PFSK-1 (cell line): ENCODE data around the gene CMTM2. TPM values are rescaled to one million over a fixed set of nuclear protein-coding genes. Genes with fewer than 3 reads are reported as not detected.

Experiments used
- FOXP2 ChIP-seq: optimal IDR thresholded peaks from 2 replicates; pipeline ENCODE3; 2011; ENCODE audit warnings: borderline replicate concordance, control low read depth, inconsistent platforms; ENCODE audit not compliant: insufficient read depth; ENCODE audit errors: extremely low read length, extremely low read depth
- POLR2AphosphoS5 ChIP-seq: IDR thresholded peaks from 2 replicates; pipeline ENCODE4 v1.6.1; 2012; ENCODE audit warnings: low read depth, mild to moderate bottlenecking, control low read depth, low read length, moderate library complexity
- REST ChIP-seq, 2 experiments: IDR thresholded peaks; 2 replicates each; pipeline versions ENCODE4 v1.6.1 to v1.8.0; 2011 to 2012; ENCODE audit warnings: low read depth in 2 of 2, low read length in 2 of 2, control low read depth in 1 of 2, inconsistent platforms in 1 of 2, mild to moderate bottlenecking in 1 of 2, moderate library complexity in 1 of 2; ENCODE audit not compliant: insufficient read depth in 1 of 2
- SIN3A ChIP-seq: IDR thresholded peaks from 2 replicates; pipeline ENCODE4 v1.6.1; 2012; ENCODE audit warnings: mild to moderate bottlenecking, low read length, moderate library complexity, borderline replicate concordance; ENCODE audit not compliant: insufficient read depth
- TAF1 ChIP-seq: IDR thresholded peaks from 2 replicates; pipeline ENCODE4 v1.6.1; 2012; ENCODE audit warnings: low read length, control low read depth, borderline replicate concordance; ENCODE audit not compliant: insufficient read depth
- polyA plus RNA-seq: library from polyadenylated mRNA; unstranded; fragments of >200 nt; gene quantifications from one replicate; pipeline ENCODE4 v1.2.1, GENCODE V29; 2012; ENCODE audit warnings: low read depth, missing spikeins; ENCODE audit not compliant: insufficient read length

The CMTM2 gene, protein sequence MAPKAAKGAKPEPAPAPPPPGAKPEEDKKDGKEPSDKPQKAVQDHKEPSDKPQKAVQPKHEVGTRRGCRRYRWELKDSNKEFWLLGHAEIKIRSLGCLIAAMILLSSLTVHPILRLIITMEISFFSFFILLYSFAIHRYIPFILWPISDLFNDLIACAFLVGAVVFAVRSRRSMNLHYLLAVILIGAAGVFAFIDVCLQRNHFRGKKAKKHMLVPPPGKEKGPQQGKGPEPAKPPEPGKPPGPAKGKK
- not detected for polyA plus RNA-seq

DNA sequence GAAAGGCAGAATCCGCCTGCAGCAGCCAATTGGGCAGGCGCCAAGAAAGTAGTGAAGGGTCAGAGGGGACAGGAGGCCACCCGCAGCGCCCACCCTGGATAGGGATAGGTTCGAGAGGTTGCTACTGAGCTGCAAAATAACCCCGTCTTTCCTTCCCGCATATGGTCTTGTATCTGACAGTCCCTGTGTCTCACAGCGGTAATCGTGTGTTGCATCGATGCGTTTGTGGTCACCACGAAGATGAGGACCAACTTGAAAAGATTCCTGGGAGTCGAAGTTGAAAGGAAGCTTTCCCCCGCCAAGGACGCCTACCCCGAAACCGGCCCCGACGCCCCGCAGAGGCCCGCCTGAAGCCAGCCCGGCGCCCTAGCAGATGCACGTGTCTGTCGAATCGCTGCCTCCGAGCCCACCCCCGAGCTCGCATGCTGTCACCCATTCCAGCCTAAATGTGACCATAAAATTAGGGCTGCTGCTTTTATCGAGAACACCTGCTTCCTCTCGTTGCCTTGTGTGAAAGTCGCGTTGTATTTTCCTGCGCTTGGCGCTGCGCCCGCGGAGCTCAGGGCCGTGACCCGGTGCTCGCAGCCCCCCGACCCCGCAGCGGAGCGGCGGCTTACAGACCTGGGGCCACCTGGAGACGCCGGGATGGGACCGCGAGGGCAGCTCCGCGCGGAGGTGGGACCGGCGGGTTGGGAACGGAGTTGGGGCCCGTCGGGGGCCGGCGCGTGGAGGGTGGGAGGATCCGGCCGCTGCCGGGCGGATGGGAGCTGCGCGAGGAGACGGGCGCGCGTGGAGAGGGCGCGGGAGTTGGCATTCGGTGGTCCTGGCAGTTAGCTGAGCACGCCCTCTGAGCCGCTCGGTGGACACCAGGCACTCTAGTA lies at the start of gene CMTM2:
CMTM2 (plus strand) TSS at position 813 of the 881 bp plus-strand sequence. CDS start 145 bp downstream, outside the sequence.
- no peak for TF ChIP-seq REST (IDR thresholded peaks at IDR 0.05; ENCODE audit: insufficient read depth in 1 of 2, low read depth in 2 of 2, low read length in 2 of 2)
- no peak for TF ChIP-seq FOXP2
- no peak for TF ChIP-seq TAF1
- no peak for TF ChIP-seq POLR2AphosphoS5
- no peak for TF ChIP-seq SIN3A

- TF ChIP-seq FOXP2 (no peak), REST (IDR thresholded peaks at IDR 0.05; ENCODE audit: insufficient read depth in 1 of 2, low read depth in 2 of 2, low read length in 2 of 2) (no peak), POLR2AphosphoS5 (no peak), TAF1 (no peak), SIN3A (no peak)
Measured at GRCh38 chr16:66529475-66529874, 49.8 kb upstream of the CMTM2 start.

DNA sequence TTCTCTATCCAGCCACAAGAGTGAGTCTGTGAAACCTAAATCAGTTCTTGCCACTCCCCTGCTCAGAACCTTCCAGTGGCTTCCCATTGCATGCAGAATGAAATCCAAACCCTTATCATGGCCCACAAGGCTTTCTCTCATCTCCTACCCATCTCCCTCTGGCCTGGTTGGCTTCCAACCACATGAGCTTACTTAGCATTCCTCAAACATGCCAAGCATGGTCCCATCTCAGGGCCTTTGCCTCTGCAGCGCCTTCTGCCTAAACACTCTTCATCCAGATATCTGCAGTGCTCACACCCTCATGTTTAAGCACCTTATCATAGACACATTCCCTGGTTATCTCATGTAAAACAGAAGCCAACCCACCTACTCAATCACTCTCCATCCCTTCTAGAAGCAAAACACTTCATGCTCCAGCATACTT lies 44.9 kb upstream of the CMTM2 start:
- TF ChIP-seq POLR2AphosphoS5 (no peak), FOXP2 (no peak), SIN3A (no peak), TAF1 (no peak), REST (IDR thresholded peaks at IDR 0.05; ENCODE audit: insufficient read depth in 1 of 2, low read depth in 2 of 2, low read length in 2 of 2) (no peak)

- TF ChIP-seq SIN3A (no peak), FOXP2 (no peak), TAF1 (no peak), REST (IDR thresholded peaks at IDR 0.05; ENCODE audit: insufficient read depth in 1 of 2, low read depth in 2 of 2, low read length in 2 of 2) (no peak), POLR2AphosphoS5 (no peak)
Measured at GRCh38 chr16:66536525-66536924, 42.7 kb upstream of the CMTM2 start.
